Hepatocyte (in vitro differentiated cells): Measurements from ENCODE around the gene GDNF.

Experiments used
- EZH2 ChIP-seq: fragments of 200-600 bp; sonication (generic); IDR thresholded peaks from 2 replicates; pipeline ENCODE4 v1.6.1; 2016; ENCODE audit warnings: antibody characterized with exemption, mild to moderate bottlenecking, borderline replicate concordance
- EZH2phosphoT487 ChIP-seq: fragments of 200-600 bp; sonication (generic); IDR thresholded peaks from one replicate; pipeline ENCODE4 v1.6.1; 2018; ENCODE audit warnings: antibody characterized with exemption, mild to moderate bottlenecking, low read depth, moderate library complexity; ENCODE audit not compliant: unreplicated experiment, severe bottlenecking
- TF ChIP-seq, protein P1 (sequence below): fragments of 200-600 bp; sonication (generic); IDR thresholded peaks from 2 replicates; pipeline ENCODE4 v1.5.1; 2016; ENCODE audit warnings: antibody characterized with exemption, mild to moderate bottlenecking; ENCODE audit not compliant: poor library complexity

DNA sequence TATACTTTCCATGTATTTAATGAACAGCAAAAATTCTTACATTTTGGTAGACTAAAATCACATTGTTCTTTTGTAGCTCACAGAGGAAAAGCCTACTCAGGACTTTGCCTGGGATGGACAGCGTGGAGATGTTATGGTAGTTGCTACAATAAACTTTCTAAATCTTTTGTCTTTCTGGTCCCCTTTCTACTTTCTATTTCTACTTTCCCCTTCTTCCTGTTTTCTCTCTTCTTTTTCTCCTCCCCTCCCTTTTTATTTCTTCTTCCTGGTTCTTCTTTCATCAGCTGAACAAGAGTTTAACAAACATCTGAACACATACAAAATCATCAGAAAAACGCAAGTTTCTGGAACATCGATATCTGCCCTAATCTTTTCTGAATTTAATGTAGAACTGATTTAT lies 15.6 kb upstream of the GDNF start:
- TF ChIP-seq, protein P1, sequence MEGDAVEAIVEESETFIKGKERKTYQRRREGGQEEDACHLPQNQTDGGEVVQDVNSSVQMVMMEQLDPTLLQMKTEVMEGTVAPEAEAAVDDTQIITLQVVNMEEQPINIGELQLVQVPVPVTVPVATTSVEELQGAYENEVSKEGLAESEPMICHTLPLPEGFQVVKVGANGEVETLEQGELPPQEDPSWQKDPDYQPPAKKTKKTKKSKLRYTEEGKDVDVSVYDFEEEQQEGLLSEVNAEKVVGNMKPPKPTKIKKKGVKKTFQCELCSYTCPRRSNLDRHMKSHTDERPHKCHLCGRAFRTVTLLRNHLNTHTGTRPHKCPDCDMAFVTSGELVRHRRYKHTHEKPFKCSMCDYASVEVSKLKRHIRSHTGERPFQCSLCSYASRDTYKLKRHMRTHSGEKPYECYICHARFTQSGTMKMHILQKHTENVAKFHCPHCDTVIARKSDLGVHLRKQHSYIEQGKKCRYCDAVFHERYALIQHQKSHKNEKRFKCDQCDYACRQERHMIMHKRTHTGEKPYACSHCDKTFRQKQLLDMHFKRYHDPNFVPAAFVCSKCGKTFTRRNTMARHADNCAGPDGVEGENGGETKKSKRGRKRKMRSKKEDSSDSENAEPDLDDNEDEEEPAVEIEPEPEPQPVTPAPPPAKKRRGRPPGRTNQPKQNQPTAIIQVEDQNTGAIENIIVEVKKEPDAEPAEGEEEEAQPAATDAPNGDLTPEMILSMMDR = no peak
- TF ChIP-seq EZH2 (no peak), EZH2phosphoT487 (no peak)
